Activated T-cell treated with anti-CD3 and anti-CD28 coated beads for 4 hours (primary cell): ENCODE measurements around the gene BZW1.
"Not testable (repeated sequence)": the region's sequence is repeated elsewhere in the genome, so short reads cannot be mapped to it uniquely, and the experiment has no call there.

Experiments
- DNase-seq: peaks from one replicate; pipeline ENCODE4 v3.0.0-alpha.2; 2020

BZW1 gene

GRCh38 chr2:200794143-200794542, 17.6 kb upstream of the BZW1 start:
- DNase-seq, result no peak

GRCh38 chr2:200795028-200795440, 16.7 kb upstream of the BZW1 start:
- DNase-seq, result no peak

GRCh38 chr2:200796561-200796960, 15.1 kb upstream of the BZW1 start:
- DNase-seq, result no peak

GRCh38 chr2:200797242-200797770, 14.4 kb upstream of the BZW1 start:
- no peak for DNase-seq

- DNase-seq, result no peak
Observed at GRCh38 chr2:200798514-200798913, 13.2 kb upstream of the BZW1 start.

- no peak for DNase-seq
Observed at GRCh38 chr2:200800458-200800857, 11.3 kb upstream of the BZW1 start.

GRCh38 chr2:200801431-200801830, 10.3 kb upstream of the BZW1 start:
- DNase-seq, result not testable (repeated sequence)

- DNase-seq, result no peak
Observed at GRCh38 chr2:200809506-200810251, 2.0 kb upstream of the BZW1 start.

- no peak for DNase-seq
Observed at GRCh38 chr2:200810252-200810997, 1.3 kb upstream of the BZW1 start.

GRCh38 chr2:200810998-200811332, 745 bp upstream of the BZW1 start:
- no peak for DNase-seq

- DNase-seq, result peak; percentile 45
Observed at GRCh38 chr2:200812122-200813022, 662 bp downstream of the BZW1 start.

- DNase-seq, result no peak
Observed at GRCh38 chr2:200814276-200814815, 2.6 kb downstream of the BZW1 start.

GRCh38 chr2:200814917-200815316, 3.2 kb downstream of the BZW1 start:
- DNase-seq, result no peak

GRCh38 chr2:200818732-200819131, 7.0 kb downstream of the BZW1 start:
- DNase-seq, result not testable (repeated sequence)

- no peak for DNase-seq
Observed at GRCh38 chr2:200820573-200821234, 9.0 kb downstream of the BZW1 start.

- no peak for DNase-seq
Observed at GRCh38 chr2:200821686-200822245, 10.1 kb downstream of the BZW1 start.

- no peak for DNase-seq
Observed at GRCh38 chr2:200828104-200828503, 16.4 kb downstream of the BZW1 start.

- no peak for DNase-seq
Observed at GRCh38 chr2:200828572-200829257, 17.0 kb downstream of the BZW1 start.

GRCh38 chr2:200829258-200829655, 17.5 kb downstream of the BZW1 start:
- DNase-seq, result no peak

GRCh38 chr2:200834701-200835100, 23.0 kb downstream of the BZW1 start:
- DNase-seq, result no peak

- DNase-seq, result no peak
Observed at GRCh38 chr2:200839513-200839912, 27.8 kb downstream of the BZW1 start.
